ENCODE measurements around the gene ACD. TPM values are rescaled to one million over a fixed set of nuclear protein-coding genes. Genes with fewer than 3 reads are reported as not detected.

Gene ACD
- total and polyA plus RNA-seq, 2 donors from 2014 or later, result 15.2 to 20.0 TPM

- intact Hi-C loops (cut with DNase I), result loop anchor here (10.0 kb wide), 1 partner anchor 252 kb away; no protein-coding TSS in a partner anchor
- no peak for TF ChIP-seq CTCF (IDR thresholded peaks at IDR 0.05; ENCODE audit: borderline replicate concordance, extremely low read depth, insufficient read depth)
- Histone ChIP-seq H3K9me3 (ENCODE audit: control insufficient read depth in 2 of 3, insufficient read depth in 1 of 3, low read length in 3 of 3) (no peaks in the 10 kb centered on the region), H3K27me3 (ENCODE audit: control insufficient read depth, insufficient read depth, low read length) (no peaks in the 10 kb centered on the region), H3K36me3 (ENCODE audit: control insufficient read depth in 2 of 3, insufficient read depth in 3 of 3, low read length in 3 of 3) (no peaks in the 10 kb centered on the region), H3K4me3 (ENCODE audit: low read length in 3 of 3) (no peak overlapping the region), H3K9ac (ENCODE audit: low read length in 3 of 3) (no peak overlapping the region), H3K4me1 (ENCODE audit: control insufficient read depth in 2 of 3, insufficient read depth in 2 of 3, low read depth in 1 of 3, low read length in 3 of 3) (peaks cover 0 to 29% (median 25%) of the 10 kb centered on the region in 3 donors), H3K27ac (ENCODE audit: low read depth in 2 of 2, low read length in 2 of 2) (peak overlapping the region; percentile 37 to 85)
- DNase-seq (no peak), FAIRE-seq (no peak)
Measured at GRCh38 chr16:67672306-67672705, 12.2 kb upstream of the ACD start.

GRCh38 chr16:67669499-67670101 lies 9.5 kb upstream of the ACD start:
- intact Hi-C loops (cut with DNase I), result loop anchor here (10.0 kb wide), 1 partner anchor 255 kb away; no protein-coding TSS in a partner anchor
- FAIRE-seq, result no peak

GRCh38 chr16:67668495-67669157 lies 8.6 kb upstream of the ACD start:
- Histone ChIP-seq H3K9me3 (ENCODE audit: control insufficient read depth in 2 of 3, insufficient read depth in 1 of 3, low read length in 3 of 3) (no peaks in the 10 kb centered on the region), H3K27ac (ENCODE audit: low read depth in 2 of 2, low read length in 2 of 2) (no peak overlapping the region), H3K4me3 (ENCODE audit: low read length in 3 of 3) (no peak overlapping the region), H3K4me1 (ENCODE audit: control insufficient read depth in 2 of 3, insufficient read depth in 2 of 3, low read depth in 1 of 3, low read length in 3 of 3) (peaks cover 0 to 31% (median 20%) of the 10 kb centered on the region in 3 donors), H3K36me3 (ENCODE audit: control insufficient read depth in 2 of 3, insufficient read depth in 3 of 3, low read length in 3 of 3) (no peaks in the 10 kb centered on the region), H3K27me3 (ENCODE audit: control insufficient read depth, insufficient read depth, low read length) (no peaks in the 10 kb centered on the region), H3K9ac (ENCODE audit: low read length in 3 of 3) (no peak overlapping the region)
- DNase-seq (no peak), FAIRE-seq (no peak)
- intact Hi-C loops (cut with DNase I), result no loop called here
- TF ChIP-seq CTCF (IDR thresholded peaks at IDR 0.05; ENCODE audit: borderline replicate concordance, extremely low read depth, insufficient read depth), result no peak

More at GRCh38 chr16:67669499-67670101, 9.5 kb upstream of the ACD start:
- H3K4me3 ChIP-seq (ENCODE audit: low read length in 3 of 3), result no peak overlapping the region
- peaks cover 0 to 35% (median 27%) of the 10 kb centered on the region in 3 donors for H3K4me1 ChIP-seq (ENCODE audit: control insufficient read depth in 2 of 3, insufficient read depth in 2 of 3, low read depth in 1 of 3, low read length in 3 of 3)
- no peak for TF ChIP-seq CTCF (IDR thresholded peaks at IDR 0.05; ENCODE audit: borderline replicate concordance, extremely low read depth, insufficient read depth)
- H3K9me3 ChIP-seq (ENCODE audit: control insufficient read depth in 2 of 3, insufficient read depth in 1 of 3, low read length in 3 of 3), result no peaks in the 10 kb centered on the region
- H3K9ac ChIP-seq (ENCODE audit: low read length in 3 of 3), result peak overlapping the region in 1 of 3 donors; percentile 16
- no peak overlapping the region for H3K27ac ChIP-seq (ENCODE audit: low read depth in 2 of 2, low read length in 2 of 2)
- no peaks in the 10 kb centered on the region for H3K27me3 ChIP-seq (ENCODE audit: control insufficient read depth, insufficient read depth, low read length)
- peak in 1 of 5 donors; percentile 67 for DNase-seq
- no peaks in the 10 kb centered on the region for H3K36me3 ChIP-seq (ENCODE audit: control insufficient read depth in 2 of 3, insufficient read depth in 3 of 3, low read length in 3 of 3)

Data from kidney (tissue), 14 donors.